ENCODE data around the gene SLC10A3.

- TF ChIP-seq GATA2 (IDR thresholded peaks at IDR 0.05; ENCODE audit: low read depth, low read length) (no peak), GATA3 (IDR thresholded peaks at IDR 0.05; ENCODE audit: low read depth, low read length) (no peak)
Observed at GRCh38 chrX:154482786-154483185, 7.6 kb downstream of the SLC10A3 start.

Measured in SH-SY5Y (cell line).